GM19043 (cell line): ENCODE results near the gene TP53BP1.
"Not testable (repeated sequence)": the region's sequence is repeated elsewhere in the genome, so short reads cannot be mapped to it uniquely, and the experiment has no call there.

ENCODE experiments used
- ATAC-seq: cut with Tn5 transposase; IDR thresholded peaks from one replicate; pipeline ENCODE4 v1.9.1; 2021; ENCODE audit warnings: low read depth; ENCODE audit not compliant: unreplicated experiment

The TP53BP1 gene

GRCh38 chr15:43433165-43433564 is 59.8 kb downstream of the TP53BP1 start:
- no peak for ATAC-seq

GRCh38 chr15:43429687-43430086 is 63.3 kb downstream of the TP53BP1 start:
- ATAC-seq = no peak

GRCh38 chr15:43423793-43424192 is 69.2 kb downstream of the TP53BP1 start:
- ATAC-seq = no peak

- no peak for ATAC-seq
Measured at GRCh38 chr15:43420876-43421275, 72.1 kb downstream of the TP53BP1 start.

- no peak for ATAC-seq
Measured at GRCh38 chr15:43420435-43420834, 72.5 kb downstream of the TP53BP1 start.

- no peak for ATAC-seq
Measured at GRCh38 chr15:43414196-43414595, 78.8 kb downstream of the TP53BP1 start.

GRCh38 chr15:43412096-43412495 is 80.9 kb downstream of the TP53BP1 start:
- ATAC-seq = no peak

- ATAC-seq = no peak
Measured at GRCh38 chr15:43410572-43411214, 82.3 kb downstream of the TP53BP1 start.

GRCh38 chr15:43408789-43409188 is 84.2 kb downstream of the TP53BP1 start:
- no peak for ATAC-seq

GRCh38 chr15:43406808-43407207 is 86.1 kb downstream of the TP53BP1 start:
- ATAC-seq = no peak

- ATAC-seq = no peak
Measured at GRCh38 chr15:43406189-43406588, 86.8 kb downstream of the TP53BP1 start.

GRCh38 chr15:43404130-43404529 is 88.8 kb downstream of the TP53BP1 start:
- ATAC-seq = no peak

- no peak for ATAC-seq
Measured at GRCh38 chr15:43403616-43404015, 89.3 kb downstream of the TP53BP1 start.

- ATAC-seq = no peak
Measured at GRCh38 chr15:43402255-43402654, 90.7 kb downstream of the TP53BP1 start.

GRCh38 chr15:43393592-43393991 is 99.4 kb downstream of the TP53BP1 start:
- not testable (repeated sequence) for ATAC-seq

- no peak for ATAC-seq
Measured at GRCh38 chr15:43390723-43391122, 102.2 kb downstream of the TP53BP1 start.

GRCh38 chr15:43383070-43383469 is 109.9 kb downstream of the TP53BP1 start:
- ATAC-seq = no peak

GRCh38 chr15:43382310-43382709 is 110.6 kb downstream of the TP53BP1 start:
- no peak for ATAC-seq

- ATAC-seq = no peak
Measured at GRCh38 chr15:43378601-43379000, 114.4 kb downstream of the TP53BP1 start.

GRCh38 chr15:43376017-43376705 is 116.8 kb downstream of the TP53BP1 start:
- ATAC-seq = no peak

- ATAC-seq = peak; percentile 79
Measured at GRCh38 chr15:43370975-43371974, 121.7 kb downstream of the TP53BP1 start, which contains the start of the genes TUBGCP4 and ZSCAN29. TUBGCP4 (plus strand) TSS chr15:43371101; CDS start chr15:43371355, 254 bp downstream. ZSCAN29 (minus strand) TSS chr15:43371043; CDS start chr15:43369913, 1,130 bp downstream.
